ENCODE measurements around the gene HDHD5.

- TF ChIP-seq, protein P1, sequence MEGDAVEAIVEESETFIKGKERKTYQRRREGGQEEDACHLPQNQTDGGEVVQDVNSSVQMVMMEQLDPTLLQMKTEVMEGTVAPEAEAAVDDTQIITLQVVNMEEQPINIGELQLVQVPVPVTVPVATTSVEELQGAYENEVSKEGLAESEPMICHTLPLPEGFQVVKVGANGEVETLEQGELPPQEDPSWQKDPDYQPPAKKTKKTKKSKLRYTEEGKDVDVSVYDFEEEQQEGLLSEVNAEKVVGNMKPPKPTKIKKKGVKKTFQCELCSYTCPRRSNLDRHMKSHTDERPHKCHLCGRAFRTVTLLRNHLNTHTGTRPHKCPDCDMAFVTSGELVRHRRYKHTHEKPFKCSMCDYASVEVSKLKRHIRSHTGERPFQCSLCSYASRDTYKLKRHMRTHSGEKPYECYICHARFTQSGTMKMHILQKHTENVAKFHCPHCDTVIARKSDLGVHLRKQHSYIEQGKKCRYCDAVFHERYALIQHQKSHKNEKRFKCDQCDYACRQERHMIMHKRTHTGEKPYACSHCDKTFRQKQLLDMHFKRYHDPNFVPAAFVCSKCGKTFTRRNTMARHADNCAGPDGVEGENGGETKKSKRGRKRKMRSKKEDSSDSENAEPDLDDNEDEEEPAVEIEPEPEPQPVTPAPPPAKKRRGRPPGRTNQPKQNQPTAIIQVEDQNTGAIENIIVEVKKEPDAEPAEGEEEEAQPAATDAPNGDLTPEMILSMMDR (IDR thresholded peaks at IDR 0.05; ENCODE audit: borderline replicate concordance, extremely low read depth, low read length, poor library complexity, severe bottlenecking), result no peak
- TF ChIP-seq EZH2 (IDR thresholded peaks at IDR 0.05; ENCODE audit: borderline replicate concordance, low read depth, low read length, severe bottlenecking), result no peak
Observed at GRCh38 chr22:17140022-17140421, 19.1 kb downstream of the HDHD5 start.

Measured in DND-41 (cell line).